HEK293 (cell line): ENCODE measurements around the gene SMS.

ENCODE experiments used
- ZFP3 ChIP-seq: fragments of 450-650 bp; formaldehyde crosslinking; IDR thresholded peaks from 2 replicates; pipeline ENCODE4 v1.5.1; 2016; ENCODE audit warnings: low read depth, missing biosample characterization, missing genetic modification characterization
- TF ChIP-seq, protein P1 (sequence below): fragments of 450-650 bp; formaldehyde crosslinking; IDR thresholded peaks from 2 replicates; pipeline ENCODE4 v1.5.1; 2016; ENCODE audit warnings: missing biosample characterization, missing genetic modification characterization

DNA sequence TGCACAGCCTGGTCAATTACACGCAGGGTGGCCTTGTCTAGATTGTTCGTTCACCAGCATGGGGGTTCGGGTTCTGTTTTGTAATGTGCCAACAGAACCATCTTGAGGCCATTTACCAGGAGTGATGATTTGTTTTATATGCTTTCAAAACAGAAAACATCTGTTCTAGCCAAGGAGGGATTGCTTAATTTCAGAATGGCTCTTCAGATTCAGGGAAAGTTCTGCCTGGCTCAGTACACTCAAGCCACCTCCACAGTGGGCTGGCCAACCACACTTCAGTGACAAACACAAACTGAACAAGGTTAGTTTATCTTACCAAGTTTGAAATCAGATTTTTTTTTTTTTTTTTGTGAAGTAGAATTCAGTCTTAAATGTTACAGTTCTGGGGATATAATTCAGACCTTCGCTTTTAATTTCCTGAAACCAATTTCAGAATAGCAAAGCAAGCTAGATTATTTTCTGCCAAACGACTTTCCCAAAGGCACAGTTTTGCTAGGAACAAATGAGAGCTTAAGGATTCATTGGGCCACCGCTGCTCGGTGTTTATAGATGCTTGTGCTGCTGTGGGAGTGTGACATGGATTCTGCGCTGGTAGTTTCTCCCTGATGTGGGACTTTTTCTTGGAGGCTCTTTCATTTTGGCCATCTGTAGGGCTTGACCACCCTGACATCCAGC is 23.4 kb downstream of the SMS start:
- no peak for TF ChIP-seq ZFP3
- TF ChIP-seq, protein P1, sequence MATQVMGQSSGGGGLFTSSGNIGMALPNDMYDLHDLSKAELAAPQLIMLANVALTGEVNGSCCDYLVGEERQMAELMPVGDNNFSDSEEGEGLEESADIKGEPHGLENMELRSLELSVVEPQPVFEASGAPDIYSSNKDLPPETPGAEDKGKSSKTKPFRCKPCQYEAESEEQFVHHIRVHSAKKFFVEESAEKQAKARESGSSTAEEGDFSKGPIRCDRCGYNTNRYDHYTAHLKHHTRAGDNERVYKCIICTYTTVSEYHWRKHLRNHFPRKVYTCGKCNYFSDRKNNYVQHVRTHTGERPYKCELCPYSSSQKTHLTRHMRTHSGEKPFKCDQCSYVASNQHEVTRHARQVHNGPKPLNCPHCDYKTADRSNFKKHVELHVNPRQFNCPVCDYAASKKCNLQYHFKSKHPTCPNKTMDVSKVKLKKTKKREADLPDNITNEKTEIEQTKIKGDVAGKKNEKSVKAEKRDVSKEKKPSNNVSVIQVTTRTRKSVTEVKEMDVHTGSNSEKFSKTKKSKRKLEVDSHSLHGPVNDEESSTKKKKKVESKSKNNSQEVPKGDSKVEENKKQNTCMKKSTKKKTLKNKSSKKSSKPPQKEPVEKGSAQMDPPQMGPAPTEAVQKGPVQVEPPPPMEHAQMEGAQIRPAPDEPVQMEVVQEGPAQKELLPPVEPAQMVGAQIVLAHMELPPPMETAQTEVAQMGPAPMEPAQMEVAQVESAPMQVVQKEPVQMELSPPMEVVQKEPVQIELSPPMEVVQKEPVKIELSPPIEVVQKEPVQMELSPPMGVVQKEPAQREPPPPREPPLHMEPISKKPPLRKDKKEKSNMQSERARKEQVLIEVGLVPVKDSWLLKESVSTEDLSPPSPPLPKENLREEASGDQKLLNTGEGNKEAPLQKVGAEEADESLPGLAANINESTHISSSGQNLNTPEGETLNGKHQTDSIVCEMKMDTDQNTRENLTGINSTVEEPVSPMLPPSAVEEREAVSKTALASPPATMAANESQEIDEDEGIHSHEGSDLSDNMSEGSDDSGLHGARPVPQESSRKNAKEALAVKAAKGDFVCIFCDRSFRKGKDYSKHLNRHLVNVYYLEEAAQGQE (tag by site-specific recombination), result no peak
